Stimulated activated CD4-positive, alpha-beta T cell treated with anti-CD3 and anti-CD28 coated beads, TNF-alpha, amount 100 ng/mL, for 48 hours (primary cell): ENCODE data around the gene CBLB.
"Not testable (repeated sequence)": the region's sequence is repeated elsewhere in the genome, so short reads cannot be mapped to it uniquely, and the experiment has no call there.

Source experiments
- DNase-seq, 3 donors: peaks; one replicate each; pipeline ENCODE4 v3.0.0-alpha.2; 2020; ENCODE audit warnings: low read depth in 3 of 3

CBLB gene

DNA sequence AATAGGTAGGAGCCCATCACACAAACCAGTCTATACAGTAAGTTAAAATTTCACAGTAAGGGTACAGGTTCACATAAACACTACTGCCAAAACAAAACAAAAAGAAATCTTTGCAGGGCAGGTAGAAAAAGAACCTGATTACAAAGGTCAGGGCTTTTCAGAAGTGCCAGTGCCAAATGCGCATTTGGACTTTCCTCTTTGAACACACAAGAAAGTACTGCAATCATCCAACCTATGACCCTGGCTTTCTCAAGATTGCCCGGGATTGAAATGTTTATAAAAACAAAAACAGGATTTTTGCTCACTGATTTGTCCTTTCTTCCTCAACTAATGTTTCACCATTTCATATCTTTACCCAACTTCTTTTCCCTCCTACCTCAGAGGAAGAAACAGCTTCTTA is 47.4 kb downstream of the CBLB start:
- no peak for DNase-seq

DNA sequence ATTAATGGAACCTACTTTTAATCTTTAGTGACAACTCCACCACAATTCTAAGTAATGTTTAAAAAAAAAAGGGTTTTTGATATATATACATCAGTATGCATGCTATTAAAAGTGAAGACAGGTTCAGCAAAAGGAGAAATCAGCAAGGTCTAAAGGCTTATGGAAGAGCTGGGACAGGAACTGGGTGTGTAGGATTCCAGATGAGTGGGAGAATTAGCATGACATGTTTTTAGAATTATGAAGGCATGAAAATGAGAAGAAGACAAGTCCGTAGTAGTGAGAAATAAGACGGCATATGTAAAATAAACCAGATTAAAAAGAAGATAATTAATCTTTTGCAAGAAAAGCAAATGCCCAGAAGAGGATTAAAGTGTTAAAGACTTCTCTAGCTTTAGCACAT is 52.0 kb downstream of the CBLB start:
- DNase-seq, result no peak

DNA sequence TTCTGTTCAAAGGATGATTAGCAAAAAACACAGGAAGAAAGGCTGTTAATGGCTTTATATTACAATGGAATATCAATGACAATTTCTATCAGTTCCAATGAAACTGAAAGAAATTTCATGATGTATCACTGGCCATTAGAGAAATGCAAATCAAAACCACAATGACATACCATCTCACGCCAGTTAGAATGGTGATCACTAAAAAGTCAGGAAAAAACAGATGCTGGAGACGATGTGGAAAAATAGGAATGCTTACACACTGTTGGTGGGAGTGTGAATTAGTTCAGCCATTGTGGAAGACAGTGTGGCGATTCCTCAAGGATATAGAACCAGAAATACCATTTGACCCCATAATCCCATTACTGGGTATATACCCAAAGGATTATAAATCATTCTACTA is 53.5 kb downstream of the CBLB start:
- DNase-seq, result not testable (repeated sequence)

DNA sequence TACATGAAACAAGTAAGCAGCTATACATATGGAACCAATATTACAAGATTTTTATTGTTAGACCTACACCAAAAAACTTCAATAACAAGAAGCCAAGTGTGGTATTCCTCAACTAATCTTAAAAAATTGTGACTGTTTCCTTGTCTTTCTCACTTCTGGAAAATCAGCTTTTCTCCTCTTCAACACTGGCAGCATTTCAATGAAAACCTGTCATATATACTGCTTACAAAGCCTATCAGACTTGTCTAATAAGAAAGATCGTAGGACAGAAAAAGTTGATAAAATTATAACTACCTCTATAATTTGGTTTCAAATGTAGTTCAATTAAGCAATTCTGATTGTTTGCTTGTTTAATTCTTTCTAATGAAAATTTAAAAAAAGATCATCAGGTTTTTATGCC is 55.1 kb downstream of the CBLB start:
- no peak for DNase-seq

DNA sequence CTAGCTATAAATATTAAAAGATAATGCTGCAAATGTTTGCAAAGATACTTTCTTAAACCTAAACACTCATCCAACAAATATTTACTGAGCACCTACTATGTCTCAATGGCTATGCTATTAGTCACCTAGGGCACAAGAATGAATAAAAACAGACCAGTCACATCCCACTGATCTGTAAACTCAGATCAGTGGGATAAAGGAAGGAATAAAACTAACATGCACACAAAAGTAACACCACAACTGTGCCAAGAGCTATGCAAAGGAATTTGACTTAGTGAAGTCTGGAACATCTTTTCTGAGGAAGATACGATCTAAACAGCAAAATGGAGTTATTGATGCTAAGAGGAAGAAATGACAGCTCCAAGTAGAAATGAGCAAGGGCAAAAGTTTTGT is 56.6 kb downstream of the CBLB start:
- DNase-seq, result no peak

DNA sequence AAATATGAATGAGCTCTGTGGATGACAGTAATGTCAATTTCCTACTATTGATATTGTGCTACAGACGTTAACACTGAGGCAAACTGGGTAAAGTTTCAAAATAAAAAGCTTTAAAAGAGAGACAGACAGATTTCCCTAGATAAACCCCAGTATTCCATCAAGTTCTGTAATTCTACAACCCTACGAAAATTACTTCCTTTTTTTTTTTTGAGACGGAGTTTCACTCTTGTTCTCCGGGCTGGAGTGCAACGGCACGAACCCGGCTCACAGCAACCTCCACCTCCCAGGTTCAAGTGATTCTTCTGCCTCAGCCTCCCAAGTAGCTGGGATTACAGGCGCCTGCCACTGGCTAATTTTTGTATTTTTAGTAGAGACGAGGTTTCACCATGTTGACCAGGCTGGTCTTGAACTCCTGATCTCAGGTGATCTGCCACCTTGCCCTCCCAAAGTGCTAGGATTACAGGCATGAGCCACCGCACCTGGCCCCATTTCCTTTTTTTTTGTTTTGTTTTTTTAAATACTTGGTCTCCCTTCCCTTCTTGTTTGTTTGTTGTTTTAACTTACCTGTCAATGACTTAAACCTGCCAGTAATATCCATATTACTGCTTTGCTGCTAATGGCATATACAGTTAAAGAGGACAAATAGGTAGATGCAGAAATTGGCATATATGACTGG is 57.2 kb downstream of the CBLB start:
- DNase-seq, result no peak

DNA sequence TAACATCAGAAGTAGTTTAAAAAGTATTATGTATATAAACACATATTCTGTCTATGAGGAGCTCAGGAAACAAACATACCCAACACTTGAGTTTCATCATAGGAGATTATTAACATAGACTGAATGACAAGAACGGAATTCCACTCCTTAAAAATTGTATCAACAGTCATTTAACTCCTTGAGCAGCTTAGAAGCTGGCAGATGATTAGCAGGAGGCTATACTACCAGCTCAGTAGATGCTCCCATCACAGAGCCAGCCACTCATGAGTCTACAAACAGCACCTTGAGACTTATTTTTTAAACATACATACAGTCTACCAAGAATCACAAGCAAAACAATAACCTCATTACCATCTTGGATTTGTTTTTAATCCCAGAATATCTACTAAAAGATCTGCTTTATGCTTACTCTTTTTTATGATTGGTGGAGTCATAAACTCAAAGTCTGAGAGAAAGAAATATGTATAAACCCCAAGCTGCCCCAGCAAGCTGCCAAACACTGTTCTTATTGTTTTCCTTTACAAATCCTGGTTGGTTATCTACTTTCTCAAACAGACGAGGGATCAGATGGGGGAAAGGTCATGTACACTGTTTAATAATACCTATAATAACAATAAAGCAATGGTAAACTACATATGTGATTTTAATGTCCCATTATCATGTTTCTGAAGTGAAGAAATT is 59.5 kb downstream of the CBLB start:
- no peak for DNase-seq

DNA sequence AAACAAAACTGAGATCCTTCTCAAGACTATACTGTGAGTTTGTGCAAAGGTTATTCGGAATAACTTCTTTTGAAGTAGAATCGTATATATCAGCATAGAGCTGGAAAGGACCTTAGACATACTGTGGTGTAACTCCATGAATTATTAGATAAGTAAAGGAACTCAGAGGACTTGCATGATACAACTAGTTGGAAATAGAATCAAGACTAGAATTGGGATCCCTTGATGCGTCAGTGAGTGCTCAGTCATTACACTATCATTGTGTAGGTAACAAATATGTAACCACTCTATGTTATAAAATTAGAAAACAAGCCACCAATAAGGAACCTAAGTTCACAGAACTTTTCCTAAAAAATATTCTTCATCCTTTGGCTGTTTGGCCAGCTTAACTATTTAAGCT is 61.1 kb downstream of the CBLB start:
- no peak for DNase-seq

DNA sequence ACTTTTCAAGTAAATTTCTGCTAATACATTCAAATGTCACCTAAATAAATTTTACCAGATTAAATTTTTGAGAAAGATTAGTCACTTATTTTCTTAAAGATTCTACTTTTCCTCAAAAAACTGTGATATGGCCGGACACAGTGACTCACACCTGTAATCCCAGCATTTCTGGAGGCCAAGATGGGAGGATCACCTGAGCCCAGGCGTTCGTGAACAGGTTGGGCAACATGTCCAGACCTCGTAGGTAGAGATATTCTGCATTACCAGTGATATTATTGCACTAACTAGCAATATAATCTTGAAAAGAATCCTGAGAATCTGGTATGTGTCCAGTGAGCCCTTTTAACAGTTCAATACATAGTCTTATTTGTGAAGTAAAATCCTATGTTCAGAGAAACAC is 61.7 kb downstream of the CBLB start:
- DNase-seq, result no peak

DNA sequence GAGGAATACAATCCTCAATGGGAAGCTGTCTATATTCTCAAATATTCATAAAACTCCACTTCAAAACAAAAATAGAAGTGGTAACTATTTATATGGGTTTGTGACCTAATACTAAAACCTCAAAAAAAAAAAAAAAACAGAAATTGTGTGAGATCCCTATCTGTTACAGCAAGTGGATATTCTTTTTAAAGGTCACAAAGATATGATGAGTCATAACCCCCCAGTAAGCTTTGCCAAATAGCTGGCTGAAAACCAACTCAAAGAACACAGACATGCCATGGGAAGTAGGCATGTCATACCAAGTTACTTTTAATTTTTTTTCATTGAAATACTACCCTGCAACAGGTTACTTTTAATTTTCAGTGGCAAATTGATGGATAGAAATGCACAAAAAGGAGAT is 62.5 kb downstream of the CBLB start:
- no peak for DNase-seq

DNA sequence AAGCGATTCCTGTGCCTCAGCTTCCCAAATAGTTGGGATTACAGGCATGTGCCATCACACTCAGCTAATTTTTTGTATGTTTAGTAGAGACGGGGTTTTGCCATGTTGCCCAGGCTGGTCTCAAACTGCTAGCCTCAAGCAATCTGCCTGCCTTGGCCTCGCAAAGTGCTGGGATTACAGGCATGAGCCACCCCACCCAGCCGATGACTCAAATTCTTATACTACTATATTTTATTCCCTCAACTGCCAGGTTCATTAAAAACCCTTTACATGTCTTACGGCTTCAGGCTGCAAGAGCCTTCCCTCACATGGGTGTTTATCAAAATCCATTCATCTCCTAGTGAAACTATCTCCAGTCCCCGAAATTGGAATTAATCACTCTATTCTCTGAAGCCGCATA is 63.4 kb downstream of the CBLB start:
- DNase-seq, result no peak

DNA sequence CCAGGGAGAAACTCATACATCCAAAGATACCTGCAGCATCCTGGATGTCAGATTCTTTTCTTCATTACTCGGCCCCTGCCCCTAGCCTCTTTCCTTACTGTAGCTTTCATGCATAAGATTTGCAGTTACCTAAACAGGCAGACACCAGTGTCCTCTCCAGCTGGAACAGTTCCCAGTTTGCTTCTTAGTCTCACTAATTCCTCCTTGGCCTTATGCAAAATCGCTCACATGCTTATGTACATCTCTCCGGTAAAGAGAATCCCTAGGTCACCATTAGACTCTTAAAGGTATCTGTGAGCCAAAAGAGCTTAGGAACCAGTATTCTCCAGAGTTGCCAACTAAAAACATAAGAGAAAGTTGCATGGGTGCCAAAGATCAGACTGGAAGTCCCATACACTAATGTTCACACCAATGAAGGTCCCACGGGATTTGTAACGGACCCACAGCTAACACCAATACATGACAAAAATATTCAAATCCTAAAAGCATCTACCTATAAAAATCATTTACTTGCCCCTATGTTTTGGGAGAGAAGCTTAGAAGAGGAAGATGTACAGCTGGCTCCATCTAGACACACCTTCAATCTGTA is 66.6 kb downstream of the CBLB start:
- no peak for DNase-seq

DNA sequence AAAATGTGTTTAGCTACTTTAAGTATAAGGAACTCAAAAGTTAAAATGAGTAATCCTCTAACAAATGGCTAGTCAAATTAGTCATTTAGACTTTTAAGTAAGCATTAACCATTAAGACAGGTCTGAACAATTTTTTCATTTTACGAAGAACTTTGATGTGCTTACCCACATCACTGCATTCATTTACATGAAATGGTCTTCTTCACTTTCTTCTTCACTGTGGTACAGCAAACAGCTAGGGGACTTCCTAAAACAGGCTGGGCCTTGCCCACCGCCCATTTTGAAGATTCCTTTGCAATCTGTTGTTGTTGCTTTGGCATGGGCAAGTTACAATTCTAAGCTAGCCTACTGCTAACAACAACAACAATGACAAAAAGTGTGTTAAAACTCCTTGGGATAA is 67.4 kb downstream of the CBLB start:
- DNase-seq, result no peak

DNA sequence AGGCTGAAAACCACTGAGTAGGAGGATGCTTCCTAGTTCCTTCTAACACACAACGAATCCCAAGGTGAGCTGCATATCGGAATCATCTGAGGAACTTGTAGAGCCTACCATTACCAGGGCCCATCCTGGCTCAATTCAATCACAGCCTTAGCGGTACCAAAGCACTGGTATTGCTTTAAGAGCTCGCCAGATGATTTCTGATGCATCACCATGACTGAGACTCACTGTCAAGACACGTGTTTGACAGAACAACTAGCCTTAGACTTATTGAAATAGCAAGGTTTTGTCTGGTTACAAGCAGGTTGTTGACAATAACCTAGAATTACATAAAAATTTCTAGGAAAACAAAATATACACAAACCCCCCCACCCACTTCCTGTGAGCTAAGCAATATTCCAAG is 68.5 kb downstream of the CBLB start:
- DNase-seq, result no peak

DNA sequence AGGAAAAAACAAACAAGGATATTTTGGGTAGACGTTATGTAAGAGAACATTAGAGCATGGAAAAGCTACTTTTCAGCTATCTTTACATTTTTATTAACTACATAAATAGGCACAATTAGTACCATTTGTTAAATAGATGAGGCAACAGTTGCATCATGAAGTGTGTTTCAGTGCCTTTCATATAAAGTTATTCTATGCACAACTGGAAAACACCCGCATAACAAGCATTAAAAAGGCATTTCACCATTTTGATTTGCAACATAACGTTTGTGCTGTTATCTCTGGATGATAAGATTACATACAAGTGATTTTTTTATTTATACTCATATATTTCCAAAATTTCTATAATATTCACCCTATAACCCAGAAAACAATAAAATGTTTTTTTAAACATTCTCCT is 69.5 kb downstream of the CBLB start:
- no peak for DNase-seq

DNA sequence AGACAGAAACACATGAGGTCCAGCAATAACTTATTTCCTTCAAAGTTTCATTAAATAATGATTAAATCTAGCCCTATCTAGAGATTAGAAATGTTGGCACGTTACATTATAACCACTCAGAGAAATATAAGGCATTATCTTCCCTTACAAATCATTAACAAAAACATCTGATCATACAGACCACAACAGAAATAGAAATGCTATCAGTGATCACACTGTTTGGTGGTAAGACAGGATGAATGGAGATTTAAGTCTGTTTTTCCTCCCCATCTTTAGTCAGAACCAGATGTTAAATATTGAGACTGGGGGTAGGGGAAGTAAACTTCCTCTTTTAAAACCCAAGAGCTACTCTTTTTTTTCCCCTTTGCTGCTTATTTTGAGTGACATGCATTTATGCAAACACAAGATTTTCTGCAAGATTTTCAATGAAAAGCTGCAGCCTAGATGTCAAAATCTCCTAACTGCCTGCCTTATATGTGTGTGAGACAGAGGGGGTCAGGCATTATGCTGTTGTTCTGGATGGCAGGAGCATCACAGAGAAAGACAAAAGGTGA is 70.4 kb downstream of the CBLB start:
- no peak for DNase-seq

DNA sequence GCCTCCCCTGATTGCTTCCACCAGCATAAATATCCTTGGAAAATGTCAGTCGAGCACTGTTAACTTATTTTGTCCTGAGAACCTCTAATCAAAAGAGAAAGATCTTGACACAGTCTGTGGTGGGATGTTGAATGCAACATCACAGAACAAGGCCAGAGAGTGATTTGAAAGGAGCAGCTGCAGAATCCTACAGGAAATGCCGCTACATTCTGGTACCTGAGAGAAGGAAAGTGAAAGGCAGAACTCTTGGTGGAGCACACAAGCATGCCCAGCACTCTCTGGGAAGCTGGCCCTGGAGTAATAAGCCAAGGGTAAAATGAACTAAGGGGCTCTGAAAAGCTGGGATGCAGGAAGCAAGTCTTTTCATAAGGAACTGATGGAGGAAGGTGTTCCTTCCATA is 75.8 kb downstream of the CBLB start:
- DNase-seq, result no peak

DNA sequence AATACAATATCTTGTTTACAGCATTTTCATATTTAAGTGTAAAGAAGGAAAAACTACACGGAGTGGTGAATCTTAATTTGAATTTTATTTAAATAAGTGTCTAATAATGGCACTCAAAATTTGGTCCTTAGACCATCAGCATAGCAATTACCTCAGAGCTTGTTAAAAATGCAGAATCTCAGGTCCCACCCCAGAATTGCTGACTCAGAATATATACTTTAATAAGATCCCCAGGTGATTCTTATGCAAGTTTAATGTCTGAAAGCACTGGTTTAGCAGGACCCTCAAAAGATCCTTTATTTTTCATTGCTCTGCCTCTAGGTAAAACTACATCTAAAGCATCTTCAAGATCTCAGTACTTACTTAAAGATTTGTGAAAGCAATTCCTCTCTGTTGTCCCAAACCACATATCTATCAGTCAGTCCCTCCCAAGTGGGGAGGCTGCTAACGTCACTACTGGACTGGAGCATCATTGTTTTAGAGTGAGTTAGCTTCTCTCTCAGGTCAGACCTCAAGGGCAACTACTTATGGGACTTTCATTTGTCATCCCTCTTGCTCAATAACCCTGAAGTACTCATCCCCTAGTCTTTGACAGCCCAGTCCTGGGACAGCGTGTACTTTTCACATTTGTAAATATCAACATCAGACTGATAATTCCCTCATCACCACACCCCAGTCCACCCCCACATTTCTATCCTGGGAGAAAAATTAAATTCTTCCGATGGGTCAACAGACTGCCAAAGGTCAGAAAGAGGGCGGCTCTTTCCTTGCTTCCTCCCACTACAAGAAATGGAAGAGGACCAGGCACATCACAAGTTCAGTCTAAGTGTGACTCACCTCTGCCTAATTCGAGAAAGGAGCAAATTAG is 76.7 kb downstream of the CBLB start:
- no peak for DNase-seq

DNA sequence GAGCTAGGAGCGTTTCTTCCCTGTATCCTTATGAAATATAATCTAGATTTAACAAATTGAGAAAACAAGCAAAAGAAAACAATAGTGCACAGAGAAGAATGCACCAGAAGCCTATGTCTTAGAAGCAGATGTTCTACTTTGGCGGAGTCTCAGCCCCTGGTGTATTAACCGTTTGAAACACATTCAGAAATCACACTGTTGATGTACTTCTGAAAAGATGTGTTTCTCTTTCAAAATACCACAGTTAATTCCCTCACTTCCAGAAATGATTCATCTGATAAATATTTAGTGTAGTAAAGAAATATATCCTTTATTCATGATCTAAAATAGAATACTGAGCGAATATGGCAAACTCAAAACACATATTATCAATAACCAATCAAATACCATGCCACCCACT is 77.7 kb downstream of the CBLB start:
- DNase-seq, result no peak

DNA sequence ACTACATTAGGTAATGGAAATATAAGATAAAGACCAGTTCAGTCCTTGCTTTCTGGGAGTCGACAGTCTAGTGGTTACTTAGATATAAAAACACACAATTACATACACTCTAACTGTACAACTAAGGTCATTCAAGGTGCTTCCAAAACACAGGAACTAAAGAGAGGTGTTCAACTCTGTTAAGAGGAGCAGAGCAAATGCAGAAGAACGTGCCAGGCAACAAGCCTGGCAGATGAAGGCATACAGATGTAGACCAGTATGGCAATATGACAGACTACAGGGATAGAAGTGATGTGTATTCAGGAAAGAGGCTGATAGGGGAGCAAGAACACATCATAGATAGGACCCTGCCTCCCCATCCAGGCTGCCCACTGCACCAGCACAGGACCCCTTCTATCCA is 78.3 kb downstream of the CBLB start:
- no peak for DNase-seq

DNA sequence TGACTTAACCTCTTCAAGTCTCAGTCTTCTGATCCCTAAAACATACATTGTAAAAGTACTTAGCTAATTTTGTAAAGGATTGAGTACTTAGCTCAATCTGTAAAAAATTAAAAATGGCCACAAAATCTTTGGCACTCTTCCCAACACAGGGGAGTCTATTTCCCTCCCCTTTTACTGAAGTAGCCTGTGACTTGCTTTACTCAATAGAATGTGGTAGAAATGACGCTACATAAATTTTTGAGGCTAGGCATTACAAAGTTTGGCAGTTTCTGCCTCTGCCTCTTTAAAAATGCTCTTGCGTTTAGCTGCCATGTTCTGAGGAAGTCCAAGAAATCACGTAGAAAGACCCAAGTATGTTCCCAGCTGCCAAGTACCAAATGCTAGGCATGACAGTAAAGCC is 80.2 kb downstream of the CBLB start:
- no peak for DNase-seq

DNA sequence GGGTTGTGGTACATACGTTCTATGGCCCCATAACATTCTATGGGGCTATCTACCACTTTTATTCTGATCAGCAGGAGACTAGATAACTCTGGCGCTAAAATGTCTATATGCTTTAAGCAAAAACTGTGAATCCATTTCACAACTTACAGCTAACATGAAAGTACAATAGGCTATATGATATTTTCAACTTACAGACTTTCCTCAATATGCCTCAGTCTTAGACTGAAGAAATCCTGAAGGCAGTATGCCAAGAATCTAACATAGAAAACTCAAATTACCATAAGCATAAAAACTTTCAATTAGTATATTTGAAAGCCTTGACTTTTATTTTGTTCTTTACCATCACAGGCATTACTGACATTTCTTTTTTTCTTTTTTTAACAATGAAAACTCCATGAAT is 81.4 kb downstream of the CBLB start:
- no peak for DNase-seq
